Hepatocyte (in vitro differentiated cells): Measurements from ENCODE around the gene PTPRD.

ENCODE experiments used
- CTCF ChIP-seq: fragments of 200-600 bp; sonication (generic); IDR thresholded peaks from 2 replicates; pipeline ENCODE4 v1.5.1; 2016; ENCODE audit warnings: antibody characterized with exemption, mild to moderate bottlenecking; ENCODE audit not compliant: poor library complexity
- EZH2 ChIP-seq: fragments of 200-600 bp; sonication (generic); IDR thresholded peaks from 2 replicates; pipeline ENCODE4 v1.6.1; 2016; ENCODE audit warnings: antibody characterized with exemption, mild to moderate bottlenecking, borderline replicate concordance

- TF ChIP-seq CTCF (no peak), EZH2 (no peak)
Measured at GRCh38 chr9:8905731-8906130, 1707.1 kb downstream of the PTPRD start.
